ENCODE results near the gene DNAJC27.

Gene DNAJC27

GRCh38 chr2:24924732-24925131 lies 47.0 kb downstream of the DNAJC27 start:
- DNase-seq: no peak

- DNase-seq: no peak
These were observed 47.5 kb downstream of the DNAJC27 start for GRCh38 chr2:24924266-24924665.

GRCh38 chr2:24923106-24923505 lies 48.6 kb downstream of the DNAJC27 start:
- no peak for DNase-seq

GRCh38 chr2:24922556-24922955 lies 49.2 kb downstream of the DNAJC27 start:
- no peak for DNase-seq

GRCh38 chr2:24920809-24921441 lies 50.8 kb downstream of the DNAJC27 start:
- peak; percentile 20 for DNase-seq

GRCh38 chr2:24920098-24920808 lies 51.5 kb downstream of the DNAJC27 start, which contains the start of gene ADCY3:
ADCY3 (minus strand) TSS chr2:24920237; CDS start chr2:24918987, 1,250 bp downstream.
- peak; percentile 43 for DNase-seq

GRCh38 chr2:24919506-24920097 lies 52.2 kb downstream of the DNAJC27 start:
- DNase-seq: peak; percentile 4

GRCh38 chr2:24919037-24919505 lies 52.7 kb downstream of the DNAJC27 start:
- peak; percentile 56 for DNase-seq

GRCh38 chr2:24918326-24919036 lies 53.3 kb downstream of the DNAJC27 start:
- no peak for DNase-seq

- no peak for DNase-seq
These were observed 53.9 kb downstream of the DNAJC27 start for GRCh38 chr2:24917731-24918325.

GRCh38 chr2:24917086-24917485 lies 54.7 kb downstream of the DNAJC27 start:
- DNase-seq: no peak

- no peak for DNase-seq
These were observed 56.0 kb downstream of the DNAJC27 start for GRCh38 chr2:24915796-24916195.

- no peak for DNase-seq
These were observed 56.6 kb downstream of the DNAJC27 start for GRCh38 chr2:24915175-24915574.

GRCh38 chr2:24914713-24915112 lies 57.0 kb downstream of the DNAJC27 start:
- no peak for DNase-seq

- DNase-seq: no peak
These were observed 57.8 kb downstream of the DNAJC27 start for GRCh38 chr2:24913911-24914310.

- DNase-seq: no peak
These were observed 58.8 kb downstream of the DNAJC27 start for GRCh38 chr2:24912986-24913385.

- no peak for DNase-seq
These were observed 59.2 kb downstream of the DNAJC27 start for GRCh38 chr2:24912523-24912922.

- DNase-seq: no peak
These were observed 61.5 kb downstream of the DNAJC27 start for GRCh38 chr2:24910245-24910644.

GRCh38 chr2:24909555-24910177 lies 62.1 kb downstream of the DNAJC27 start:
- no peak for DNase-seq

- DNase-seq: no peak
These were observed 63.3 kb downstream of the DNAJC27 start for GRCh38 chr2:24908461-24908901.

GRCh38 chr2:24907116-24907515 lies 64.6 kb downstream of the DNAJC27 start:
- no peak for DNase-seq

- no peak for DNase-seq
These were observed 65.3 kb downstream of the DNAJC27 start for GRCh38 chr2:24906466-24906865.

Data from activated CD4-positive, alpha-beta T cell treated with anti-CD3 and anti-CD28 coated beads, Interleukin-2, amount 50 U/mL, for 1 hour (primary cell).